ENCODE results near the gene MEF2C. TPM values are rescaled to one million over a fixed set of nuclear protein-coding genes. Genes with fewer than 3 reads are reported as not detected.
"Not testable (repeated sequence)": the region's sequence is repeated elsewhere in the genome, so short reads cannot be mapped to it uniquely, and the experiment has no call there.

The MEF2C gene
- 238 TPM for polyA plus RNA-seq

DNA sequence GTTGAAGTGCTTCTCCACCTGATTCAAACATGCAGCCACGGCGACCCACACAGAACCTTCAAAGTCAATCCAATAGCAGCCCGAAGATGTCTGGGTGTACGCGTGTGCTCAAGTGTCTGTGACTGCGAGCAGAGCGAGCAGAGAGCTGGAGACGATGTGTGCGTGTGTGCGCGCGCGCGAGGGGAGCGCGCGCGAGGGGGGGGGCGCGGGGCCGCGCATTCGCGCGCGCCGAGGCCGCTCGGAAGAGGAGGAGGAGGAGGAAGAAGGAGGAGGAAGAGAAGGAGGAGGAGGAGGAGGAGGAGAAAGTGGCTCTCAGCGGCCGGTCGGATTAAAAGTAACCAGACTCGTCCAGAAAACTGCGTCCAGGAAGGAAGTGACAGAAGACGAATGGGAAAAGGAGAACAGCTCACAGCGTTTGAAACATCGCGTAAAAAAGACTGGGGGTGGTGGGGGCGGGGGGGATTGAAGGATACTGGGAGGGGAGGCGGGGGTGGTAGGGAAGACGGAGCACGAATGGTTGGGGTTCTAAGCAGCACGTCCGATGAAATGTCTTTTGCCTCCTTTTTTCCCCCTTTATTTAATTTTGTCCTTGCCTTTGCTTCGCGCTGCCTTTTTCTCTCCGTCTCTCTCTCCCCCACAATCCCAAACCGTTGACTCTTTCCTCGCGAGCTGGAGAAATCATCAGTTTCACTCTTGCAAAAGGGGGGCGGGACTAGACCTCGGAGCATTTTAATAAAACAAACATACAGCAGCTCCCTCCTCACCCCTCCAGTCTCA lies at the start of gene MEF2C:
TSS of gene MEF2C (minus strand) at position 126 of the 777 bp plus-strand sequence. CDS start 59,396 bp downstream, outside the sequence.
- H3K4me1 Mint-ChIP-seq = peaks cover 22 to 29% (median 25%) of the 10 kb centered on the region in 3 donors
- H3K27ac Mint-ChIP-seq = peak within 1 kb of the TSS; percentile 95 to 99 (median 99)
- no peaks in the 10 kb centered on the region for H3K27me3 Mint-ChIP-seq
- H3K36me3 Mint-ChIP-seq = peaks cover 4% of the 10 kb centered on the region
- H3K4me3 Mint-ChIP-seq = peak within 1 kb of the TSS; percentile 94 to 100 (median 99)
- no peaks in the 10 kb centered on the region for H3K9me3 Mint-ChIP-seq

DNA sequence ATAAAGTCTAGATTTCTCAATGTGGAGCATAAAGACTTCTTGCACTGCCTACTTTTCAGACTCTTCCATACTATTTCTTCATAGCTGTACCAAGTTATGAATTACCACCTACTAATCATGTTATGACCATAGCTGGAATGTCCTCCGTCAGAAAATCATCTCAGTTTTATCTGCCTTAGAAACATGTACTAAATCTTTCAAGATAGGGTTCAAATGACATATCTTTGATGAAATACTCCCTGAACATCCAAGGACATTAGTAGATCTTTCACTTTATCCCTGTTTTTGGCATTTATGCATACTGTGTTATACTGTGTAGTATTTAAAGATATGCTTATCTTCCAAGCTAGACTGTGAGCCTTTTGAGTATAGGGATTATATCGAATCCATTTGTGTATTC lies 49.6 kb upstream of the MEF2C start:
- Mint-ChIP-seq H3K4me1 (peaks cover 0 to 4% (median 2%) of the 10 kb centered on the region in 3 donors), H3K27me3 (no peaks in the 10 kb centered on the region), H3K4me3 (peak overlapping the region in 1 of 4 donors; percentile 20), H3K27ac (peak overlapping the region in 1 of 3 donors; percentile 59), H3K9me3 (no peaks in the 10 kb centered on the region), H3K36me3 (peaks cover 10% of the 10 kb centered on the region)

DNA sequence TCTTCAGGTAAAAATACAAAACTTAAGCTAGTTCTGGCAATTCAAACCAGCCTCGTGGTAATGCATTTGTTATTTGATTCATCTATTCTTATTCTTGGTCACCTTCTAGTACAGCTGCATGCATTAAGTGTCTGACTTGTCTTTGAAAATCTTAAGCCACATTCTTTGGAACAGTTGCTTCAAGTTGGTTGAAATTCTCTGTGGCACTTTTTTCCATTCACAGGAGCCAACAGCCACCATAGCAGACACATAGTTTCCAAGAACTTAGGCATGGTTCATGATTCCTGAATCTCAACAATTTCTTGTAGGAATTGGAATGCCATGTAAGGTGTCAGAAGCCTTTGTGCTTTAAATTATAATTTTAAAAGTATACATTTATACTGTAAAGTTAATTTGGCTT lies 47.4 kb upstream of the MEF2C start:
- Mint-ChIP-seq H3K27ac (no peak overlapping the region), H3K4me1 (peaks cover 0 to under 1% (median 0%) of the 10 kb centered on the region in 3 donors), H3K9me3 (no peaks in the 10 kb centered on the region), H3K36me3 (peaks cover 10% of the 10 kb centered on the region), H3K4me3 (no peak overlapping the region), H3K27me3 (no peaks in the 10 kb centered on the region)

DNA sequence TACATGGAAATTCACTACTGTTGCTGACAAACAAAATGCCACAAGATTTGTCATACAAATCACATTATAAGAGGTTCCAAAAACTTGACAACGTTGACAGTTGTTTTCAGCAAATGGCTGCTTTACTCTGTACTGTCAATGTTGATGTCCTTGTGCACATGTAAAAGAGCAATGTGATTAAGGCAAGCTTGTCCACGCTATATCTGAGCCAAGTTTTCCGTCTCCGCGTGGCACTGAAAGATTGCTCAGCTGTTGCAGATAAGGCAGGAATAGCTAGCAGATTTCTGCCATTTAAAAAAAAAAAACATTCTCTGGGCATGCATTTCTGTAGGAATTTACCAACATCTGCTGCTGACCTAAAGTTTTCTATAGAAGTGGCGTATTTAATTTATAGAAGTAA lies 46.4 kb upstream of the MEF2C start:
- Mint-ChIP-seq H3K27ac (no peak overlapping the region), H3K4me1 (peaks cover 0 to 3% (median 0%) of the 10 kb centered on the region in 3 donors), H3K4me3 (no peak overlapping the region), H3K9me3 (no peaks in the 10 kb centered on the region), H3K27me3 (no peaks in the 10 kb centered on the region), H3K36me3 (peaks cover 12% of the 10 kb centered on the region)

DNA sequence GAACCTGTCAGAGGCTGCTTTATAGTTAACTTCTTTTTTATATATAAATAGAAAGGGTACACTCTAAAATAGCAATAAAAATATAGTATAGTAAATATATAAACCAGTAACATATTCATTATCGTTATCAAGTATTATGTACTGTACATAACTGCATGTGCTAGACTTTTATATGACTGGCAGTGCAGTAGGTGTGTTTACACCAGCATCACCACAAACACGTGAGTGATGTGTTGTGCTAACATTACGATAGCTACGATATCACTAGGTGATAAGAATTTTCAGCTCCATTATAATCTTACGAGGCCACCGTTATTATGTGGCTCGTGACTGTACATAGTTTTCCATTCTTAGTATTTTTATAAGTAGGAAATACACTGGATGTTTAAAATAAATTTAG lies 43.8 kb upstream of the MEF2C start:
- Mint-ChIP-seq H3K9me3 (no peaks in the 10 kb centered on the region), H3K27me3 (no peaks in the 10 kb centered on the region), H3K36me3 (peaks cover 14% of the 10 kb centered on the region), H3K4me1 (peaks cover 0 to 3% (median 1%) of the 10 kb centered on the region in 3 donors), H3K4me3 (no peak overlapping the region), H3K27ac (peak overlapping the region in 1 of 3 donors; percentile 12)

DNA sequence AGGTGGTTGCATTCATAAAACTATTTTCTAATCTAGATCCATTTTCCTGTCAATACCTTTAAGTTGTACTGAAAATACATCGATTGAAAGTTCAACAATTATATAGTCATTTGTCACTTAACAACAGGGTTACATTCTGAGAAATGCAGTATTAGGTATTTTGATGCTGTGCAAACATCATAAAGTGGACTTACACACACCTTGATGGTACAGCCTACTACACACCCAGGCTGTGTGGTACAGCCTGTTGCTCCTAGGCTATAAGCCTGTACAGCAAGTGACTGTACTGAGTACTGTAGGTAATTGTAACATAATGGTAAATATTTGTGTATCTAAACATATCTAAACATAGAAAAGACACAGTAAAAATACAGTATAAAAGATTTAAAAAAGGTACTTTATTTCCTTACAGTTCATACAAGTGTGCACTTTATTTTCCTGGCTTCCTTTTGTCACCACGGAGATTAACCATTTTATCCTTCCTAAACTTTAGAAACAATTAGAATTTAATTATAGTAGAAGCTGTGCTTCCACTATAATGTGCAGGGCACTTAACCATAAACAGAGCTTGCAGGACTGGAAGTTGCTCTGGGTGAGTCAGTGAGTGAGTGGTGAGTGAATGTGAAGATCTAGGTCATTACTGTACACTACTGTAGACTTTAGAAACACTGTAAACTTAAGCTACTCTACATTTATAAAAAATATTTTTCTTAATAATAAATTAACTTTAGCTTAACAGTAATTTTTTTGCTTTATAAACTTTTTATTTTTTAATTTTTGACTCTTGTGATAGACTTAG lies 42.9 kb upstream of the MEF2C start:
- Mint-ChIP-seq H3K36me3 (peaks cover 12% of the 10 kb centered on the region), H3K27ac (no peak overlapping the region), H3K9me3 (no peaks in the 10 kb centered on the region), H3K27me3 (no peaks in the 10 kb centered on the region), H3K4me1 (peaks cover 0 to 3% (median 1%) of the 10 kb centered on the region in 3 donors), H3K4me3 (no peak overlapping the region)

DNA sequence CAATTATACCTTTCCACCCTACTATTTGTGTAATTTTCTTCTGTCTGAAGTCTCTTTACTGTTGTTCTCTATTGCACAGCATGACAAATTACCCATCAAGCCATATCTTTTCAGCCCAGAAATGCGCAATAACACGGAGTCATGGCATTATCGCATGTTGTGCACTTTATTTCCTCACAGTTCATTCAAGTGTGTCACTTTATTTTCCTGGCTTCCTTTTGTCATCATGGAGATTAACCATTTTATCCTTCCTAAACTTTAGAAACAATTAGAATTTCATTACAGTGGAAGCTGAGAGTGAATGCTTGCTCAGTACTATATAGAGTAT lies 41.3 kb upstream of the MEF2C start:
- Mint-ChIP-seq H3K27me3 (no peaks in the 10 kb centered on the region), H3K27ac (no peak overlapping the region), H3K36me3 (peaks cover 21% of the 10 kb centered on the region), H3K4me1 (peaks cover 0 to 6% (median 1%) of the 10 kb centered on the region in 3 donors), H3K9me3 (no peaks in the 10 kb centered on the region), H3K4me3 (no peak overlapping the region)

DNA sequence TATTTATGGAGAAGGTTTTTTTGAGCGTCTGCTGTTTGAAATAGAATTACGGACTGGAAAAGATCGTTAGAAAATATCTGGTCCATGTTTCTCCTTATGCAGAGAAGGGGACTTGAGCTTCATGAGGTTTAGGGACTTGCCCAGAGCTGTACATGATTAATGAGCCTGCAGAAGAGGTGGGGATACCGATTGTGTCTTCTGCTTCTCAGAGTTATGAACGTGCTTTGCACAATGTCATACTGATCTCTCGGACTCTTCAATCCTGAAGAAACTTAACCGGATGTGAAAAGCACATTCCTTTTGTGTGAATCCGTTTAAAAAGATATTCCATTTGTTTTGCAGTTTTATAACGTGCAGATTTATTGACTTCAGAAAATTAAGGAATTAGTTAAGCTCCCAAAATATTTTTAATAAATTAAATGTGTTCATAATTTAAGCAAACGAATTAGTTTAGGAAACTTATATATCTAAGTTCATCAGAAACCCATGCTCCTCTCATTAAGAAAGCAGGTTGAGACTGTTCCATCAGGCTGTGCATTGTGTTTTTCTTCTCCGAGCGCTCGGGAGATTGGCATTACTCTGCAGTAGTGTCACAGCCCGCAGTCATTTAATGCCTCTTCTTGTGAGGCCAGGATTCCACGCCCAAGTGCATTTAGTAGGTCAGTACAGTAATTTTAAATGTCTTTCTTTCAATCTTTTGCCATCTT lies 40.8 kb upstream of the MEF2C start:
- Mint-ChIP-seq H3K27ac (no peak overlapping the region), H3K9me3 (no peaks in the 10 kb centered on the region), H3K36me3 (peaks cover 20% of the 10 kb centered on the region), H3K4me3 (no peak overlapping the region), H3K4me1 (peaks cover 0 to 6% (median 1%) of the 10 kb centered on the region in 3 donors), H3K27me3 (no peaks in the 10 kb centered on the region)

DNA sequence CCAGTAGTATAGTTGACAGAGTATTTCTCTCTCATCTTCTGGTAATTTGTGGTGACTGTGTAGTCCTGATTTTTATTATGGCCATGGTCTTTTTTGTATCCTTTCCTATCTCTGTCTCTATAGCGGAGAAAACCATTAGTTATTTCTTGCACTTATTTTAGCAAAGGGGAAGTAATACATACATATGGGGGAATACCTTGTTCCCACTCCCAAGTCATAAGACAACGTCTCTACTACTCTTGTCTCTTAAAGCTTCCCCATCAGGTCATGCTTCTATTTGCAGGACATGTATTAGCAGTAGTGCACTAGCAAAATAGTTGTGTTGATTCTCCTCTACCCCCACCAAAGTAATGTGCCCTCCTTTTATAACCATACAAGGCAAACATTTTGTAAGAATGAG lies 29.8 kb upstream of the MEF2C start:
- H3K4me3 Mint-ChIP-seq, H3K9me3 Mint-ChIP-seq, H3K27me3 Mint-ChIP-seq, H3K4me1 Mint-ChIP-seq, H3K27ac Mint-ChIP-seq, H3K36me3 Mint-ChIP-seq: not testable (repeated sequence)

DNA sequence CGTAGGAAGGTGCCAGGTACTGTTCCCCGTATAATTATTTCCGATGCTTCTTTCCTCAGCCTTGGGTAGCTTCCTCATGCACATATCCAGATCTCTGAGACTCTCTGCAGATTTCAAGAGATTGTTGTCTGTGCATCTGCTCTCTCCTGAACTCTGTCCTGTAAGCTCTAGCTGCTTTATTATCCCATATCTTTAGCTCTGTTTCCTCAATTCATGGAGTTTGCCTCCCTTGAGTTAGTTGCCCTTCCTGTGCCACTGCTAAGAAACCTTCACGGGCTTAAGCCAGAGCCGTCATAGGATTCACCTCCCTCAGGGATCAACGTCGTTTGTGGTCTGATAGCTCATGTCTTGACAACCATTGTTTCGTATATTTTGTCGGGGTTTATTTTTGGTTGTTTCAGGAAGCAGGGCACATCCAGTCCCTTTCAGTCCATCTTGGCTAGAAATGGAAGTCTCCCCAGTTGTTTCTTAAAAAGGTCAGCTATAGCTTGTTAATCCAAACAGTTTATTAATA lies 28.1 kb upstream of the MEF2C start:
- not testable (repeated sequence) for H3K27ac Mint-ChIP-seq, H3K27me3 Mint-ChIP-seq, H3K4me3 Mint-ChIP-seq, H3K9me3 Mint-ChIP-seq, H3K4me1 Mint-ChIP-seq, H3K36me3 Mint-ChIP-seq

DNA sequence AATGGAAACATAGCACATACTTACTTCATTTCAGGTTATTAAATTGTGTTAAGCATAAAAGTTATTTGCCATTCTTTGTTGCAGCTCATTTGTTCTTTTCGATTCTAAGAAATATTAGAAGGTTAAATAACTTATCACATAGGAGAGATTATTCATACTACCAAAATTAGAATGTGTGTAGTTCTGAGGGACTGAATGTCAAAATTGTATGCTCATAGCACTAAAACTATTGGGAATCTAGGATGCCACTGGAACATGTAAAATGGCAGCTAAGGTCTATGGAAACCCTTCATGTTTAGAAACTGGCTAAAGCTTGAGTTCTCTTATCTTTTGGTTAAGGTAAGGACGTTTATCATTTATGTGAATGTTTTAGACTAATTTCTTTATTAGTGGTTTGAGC lies 21.5 kb upstream of the MEF2C start:
- H3K4me1 Mint-ChIP-seq, H3K9me3 Mint-ChIP-seq, H3K4me3 Mint-ChIP-seq, H3K27me3 Mint-ChIP-seq, H3K27ac Mint-ChIP-seq, H3K36me3 Mint-ChIP-seq: not testable (repeated sequence)

DNA sequence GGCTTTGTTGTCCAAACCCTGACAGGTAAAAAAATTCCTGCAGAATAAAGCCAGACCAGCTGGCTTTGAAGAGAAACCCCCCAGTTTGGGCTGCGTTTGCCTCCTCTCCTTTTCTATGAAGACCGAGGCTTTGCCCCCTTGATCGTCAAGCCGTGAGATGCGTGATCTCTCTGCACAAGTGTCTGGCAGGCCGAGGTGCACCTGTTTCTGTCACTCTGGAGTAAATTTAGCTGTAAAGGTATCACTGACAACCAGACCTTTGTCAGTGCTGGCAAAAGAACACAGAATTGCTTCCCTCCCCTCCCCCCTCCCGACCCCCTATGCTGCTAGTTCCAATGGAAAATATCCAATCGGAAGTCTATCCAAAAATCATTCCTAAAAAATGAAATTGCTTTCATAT lies 21.0 kb upstream of the MEF2C start:
- not testable (repeated sequence) for H3K9me3 Mint-ChIP-seq, H3K36me3 Mint-ChIP-seq, H3K27ac Mint-ChIP-seq, H3K4me1 Mint-ChIP-seq, H3K27me3 Mint-ChIP-seq, H3K4me3 Mint-ChIP-seq

DNA sequence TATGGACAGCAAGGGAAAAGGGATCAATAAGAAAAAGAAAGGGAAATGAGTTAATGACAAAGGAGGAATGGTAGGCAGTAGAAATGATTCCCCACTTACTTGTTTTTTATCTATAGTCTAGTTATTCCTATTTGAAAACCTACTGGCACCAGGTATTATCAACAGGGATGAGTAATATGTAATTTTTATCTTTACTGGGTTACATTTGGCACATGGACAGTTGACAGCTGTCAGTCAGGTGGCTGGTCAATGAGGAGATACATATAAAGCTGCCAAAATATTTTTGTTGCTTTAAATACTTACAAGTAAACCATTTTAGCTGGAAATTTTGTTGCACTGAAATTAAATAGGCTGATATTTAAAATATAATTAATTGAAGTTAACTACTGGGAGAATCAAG lies 18.1 kb upstream of the MEF2C start:
- not testable (repeated sequence) for H3K4me3 Mint-ChIP-seq, H3K36me3 Mint-ChIP-seq, H3K27me3 Mint-ChIP-seq, H3K4me1 Mint-ChIP-seq, H3K9me3 Mint-ChIP-seq, H3K27ac Mint-ChIP-seq

DNA sequence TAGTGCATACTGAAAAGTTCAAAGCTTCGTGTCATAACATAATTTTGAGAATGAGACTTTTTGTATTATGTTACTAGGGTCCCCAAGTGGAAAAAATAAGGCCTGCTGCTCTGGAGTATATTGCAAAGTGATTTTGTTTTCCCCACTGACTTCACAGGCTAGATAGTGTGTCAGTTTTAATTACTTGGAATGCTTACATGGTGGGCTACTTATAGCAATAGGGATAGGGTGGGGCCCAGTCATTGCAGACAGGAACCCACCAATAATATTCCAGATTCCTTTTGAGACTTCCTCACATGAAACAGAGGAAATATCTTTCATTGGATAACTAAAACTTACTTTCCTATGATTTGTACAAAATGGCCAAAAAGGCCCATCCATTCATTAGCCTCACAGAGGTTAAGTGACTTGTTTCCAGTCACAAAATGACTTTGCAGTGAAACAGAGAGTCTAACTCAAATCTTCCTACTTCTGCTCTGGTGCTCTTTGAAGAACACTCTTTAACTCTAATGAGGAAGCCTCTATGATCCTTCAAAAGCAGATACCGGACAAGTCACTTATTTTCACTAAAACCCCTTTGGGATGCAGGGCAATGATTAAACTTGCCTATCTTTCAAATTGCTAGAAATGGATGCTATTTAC lies 16.2 kb upstream of the MEF2C start:
- H3K27me3 Mint-ChIP-seq = no peaks in the 10 kb centered on the region
- no peaks in the 10 kb centered on the region for H3K9me3 Mint-ChIP-seq
- peaks cover 3 to 12% (median 11%) of the 10 kb centered on the region in 3 donors for H3K4me1 Mint-ChIP-seq
- no peak overlapping the region for H3K4me3 Mint-ChIP-seq
- no peak overlapping the region for H3K27ac Mint-ChIP-seq
- H3K36me3 Mint-ChIP-seq = no peaks in the 10 kb centered on the region

DNA sequence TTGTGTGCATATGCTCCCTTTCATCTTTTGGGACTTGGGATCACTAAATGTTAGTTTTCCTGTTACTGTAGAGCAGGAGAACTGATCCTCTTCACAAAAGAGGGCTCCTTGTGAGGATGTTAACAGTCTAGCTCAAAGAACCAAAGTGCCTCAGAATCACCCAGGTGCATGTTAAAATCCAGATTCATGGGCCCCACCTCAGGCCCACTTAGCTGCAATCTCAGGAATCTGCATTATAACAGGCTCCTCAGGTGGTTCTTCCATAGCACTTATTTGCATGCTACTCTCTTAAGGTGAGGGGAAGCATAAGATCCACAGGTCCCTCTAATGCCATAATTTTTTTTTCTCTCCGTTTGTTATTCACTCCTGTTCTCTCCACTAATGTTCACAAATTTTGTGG lies 14.8 kb upstream of the MEF2C start:
- no peak overlapping the region for H3K4me3 Mint-ChIP-seq
- no peaks in the 10 kb centered on the region for H3K9me3 Mint-ChIP-seq
- H3K27ac Mint-ChIP-seq = no peak overlapping the region
- H3K27me3 Mint-ChIP-seq = no peaks in the 10 kb centered on the region
- H3K36me3 Mint-ChIP-seq = no peaks in the 10 kb centered on the region
- H3K4me1 Mint-ChIP-seq = peaks cover 6 to 14% (median 11%) of the 10 kb centered on the region in 3 donors

Data from IgD-negative memory B cell (primary cell).